IMR-90 (cell line): ENCODE data around the gene AP4S1. TPM values are rescaled to one million over a fixed set of nuclear protein-coding genes. Genes with fewer than 3 reads are reported as not detected.
A peak's percentile ranks its signal among the peaks of the same experiment; 100 is the strongest.

Experiments used
- ATAC-seq: fragments of 200-7000 bp; cut with Tn5 transposase; 2 replicates; pipeline ENCODE4 v1.9.1; 2020; ENCODE audit warnings: low read depth, mild to moderate bottlenecking, moderate library complexity
- BruUV-seq: library from RNA; stranded (reverse); fragments of 400-500 nt; replicated peaks from 2 replicates; lab custom pipeline; 2021; lab: Mats Ljungman, UMichigan
- CTCF ChIA-PET: fragments of 300-600 bp; formaldehyde crosslinking; extraction: SDS; loops from one replicate; lab custom pipeline; 2021; ENCODE audit warnings: antibody characterized with exemption; lab: Yijun Ruan, JAX
- POLR2A ChIA-PET: fragments of 300-600 bp; sonication (Branson Sonifier 250); formaldehyde crosslinking; loops from one replicate; lab custom pipeline; 2022; ENCODE audit warnings: antibody characterized with exemption; ENCODE audit not compliant: unreplicated experiment; lab: Charles Lee
- DNase-seq: peaks from one replicate; pipeline ENCODE4 v3.0.0; 2013
- H2AFZ ChIP-seq: replicated peaks from 2 replicates; pipeline ENCODE3; 2013; ENCODE audit warnings: low read length, mild to moderate bottlenecking; ENCODE audit not compliant: poor library complexity
- H2AK5ac ChIP-seq: 2 replicates; pipeline ENCODE4 v1.6.1; 2013; ENCODE audit warnings: low read depth, low read length, inconsistent platforms
- H2AK9ac ChIP-seq: replicated peaks from 2 replicates; pipeline ENCODE3; 2013; ENCODE audit warnings: mild to moderate bottlenecking, low read depth, low read length, moderate library complexity; ENCODE audit not compliant: poor library complexity
- H2BK120ac ChIP-seq: 2 replicates; pipeline ENCODE4 v1.6.1; 2013; ENCODE audit warnings: low read depth, low read length, inconsistent platforms
- H2BK15ac ChIP-seq: 3 replicates; pipeline ENCODE4 v1.6.1; 2013; ENCODE audit warnings: low read depth, low read length, inconsistent platforms
- H2BK20ac ChIP-seq: 2 replicates; pipeline ENCODE4 v1.6.1; 2013; ENCODE audit warnings: low read depth, mild to moderate bottlenecking, inconsistent platforms, low read length, moderate library complexity
- H2BK5ac ChIP-seq: 2 replicates; pipeline ENCODE4 v1.6.1; 2013; ENCODE audit warnings: mild to moderate bottlenecking, low read depth, low read length, inconsistent platforms; ENCODE audit not compliant: poor library complexity, severe bottlenecking
- H3K14ac ChIP-seq: replicated peaks from 2 replicates; pipeline ENCODE4 v1.6.1; 2013; ENCODE audit warnings: low read depth, low read length, inconsistent platforms
- H3K18ac ChIP-seq: 2 replicates; pipeline ENCODE4 v1.6.1; 2013; ENCODE audit warnings: low read depth, low read length, control low read depth
- H3K23ac ChIP-seq: 2 replicates; pipeline ENCODE4 v1.6.1; 2013; ENCODE audit warnings: low read depth, low read length, inconsistent platforms
- H3K27ac ChIP-seq: 2 replicates; pipeline ENCODE4 v1.5.1; 2013; ENCODE audit warnings: mild to moderate bottlenecking, control low read depth, low read length; ENCODE audit not compliant: insufficient read depth
- H3K27me3 ChIP-seq: 2 replicates; pipeline ENCODE4 v1.6.1; 2013; ENCODE audit warnings: low read length; ENCODE audit not compliant: control insufficient read depth, insufficient read depth
- H3K36me3 ChIP-seq: 2 replicates; pipeline ENCODE4 v1.6.1; 2013; ENCODE audit warnings: low read length, mixed read lengths; ENCODE audit not compliant: control insufficient read depth, insufficient read depth
- H3K4ac ChIP-seq: 2 replicates; pipeline ENCODE4 v1.6.1; 2013; ENCODE audit warnings: low read depth, low read length, inconsistent platforms
- H3K4me1 ChIP-seq: 2 replicates; pipeline ENCODE4 v1.6.1; 2013; ENCODE audit warnings: low read length, mixed read lengths; ENCODE audit not compliant: control insufficient read depth, insufficient read depth
- H3K4me2 ChIP-seq: 2 replicates; pipeline ENCODE4 v1.6.1; 2013; ENCODE audit warnings: low read depth, mild to moderate bottlenecking, control low read depth, low read length, moderate library complexity
- H3K4me3 ChIP-seq: 2 replicates; pipeline ENCODE4 v1.5.1; 2013; ENCODE audit warnings: low read depth, mild to moderate bottlenecking, control low read depth, low read length, moderate library complexity; ENCODE audit not compliant: insufficient read depth
- H3K56ac ChIP-seq: 2 replicates; pipeline ENCODE4 v1.6.1; 2013; ENCODE audit warnings: low read length, inconsistent platforms; ENCODE audit not compliant: insufficient read depth; ENCODE audit errors: extremely low read depth
- H3K79me1 ChIP-seq, 2 experiments: 2 replicates each; pipeline ENCODE4 v1.6.1; 2013; ENCODE audit warnings: low read length in 2 of 2, inconsistent platforms in 1 of 2, low read depth in 1 of 2
- H3K9ac ChIP-seq: 2 replicates; pipeline ENCODE4 v1.6.1; 2013; ENCODE audit warnings: low read depth, low read length, control low read depth
- H3K9me1 ChIP-seq: 2 replicates; pipeline ENCODE4 v1.6.1; 2013; ENCODE audit warnings: low read length, inconsistent platforms; ENCODE audit not compliant: insufficient read depth
- H3K9me3 ChIP-seq: 2 replicates; pipeline ENCODE4 v1.6.1; 2013; ENCODE audit warnings: low read length; ENCODE audit not compliant: control insufficient read depth, insufficient read depth
- H4K20me1 ChIP-seq: 2 replicates; pipeline ENCODE4 v1.6.1; 2013; ENCODE audit warnings: low read length, inconsistent platforms; ENCODE audit not compliant: insufficient read depth
- H4K5ac ChIP-seq: 2 replicates; pipeline ENCODE4 v1.6.1; 2013; ENCODE audit warnings: mild to moderate bottlenecking, low read depth, low read length, control low read depth
- H4K8ac ChIP-seq, 2 experiments: 2 replicates each; pipeline ENCODE4 v1.6.1; 2013; ENCODE audit warnings: low read depth in 2 of 2, low read length in 2 of 2, control low read depth in 1 of 2, inconsistent platforms in 1 of 2
- H4K91ac ChIP-seq: 2 replicates; pipeline ENCODE4 v1.6.1; 2013; ENCODE audit warnings: low read depth, low read length, inconsistent platforms; ENCODE audit not compliant: insufficient read depth
- BHLHE40 ChIP-seq: fragments of 150-350 bp; IDR thresholded peaks from 2 replicates; pipeline ENCODE4 v1.6.1; 2016; ENCODE audit warnings: mild to moderate bottlenecking, low read depth, low read length
- CEBPB ChIP-seq: IDR thresholded peaks from 2 replicates; pipeline ENCODE4 v1.6.1; 2012; ENCODE audit warnings: low read depth, low read length, improper control_type of control experiment
- FOS ChIP-seq: fragments of 150-350 bp; IDR thresholded peaks from 2 replicates; pipeline ENCODE4 v1.6.1; 2016; ENCODE audit warnings: low read depth, low read length
- MAZ ChIP-seq: IDR thresholded peaks from 2 replicates; pipeline ENCODE4 v1.6.1; 2012; ENCODE audit warnings: low read depth, mild to moderate bottlenecking, low read length, improper control_type of control experiment, moderate library complexity, borderline replicate concordance
- WGBS, 2 experiments: methylation state at CpG; one replicate each; pipeline versions ENCODE4 v1.1.5 to v1.1.7; 2013; ENCODE audit warnings: missing lambda C conversion rate in 2 of 2; ENCODE audit not compliant: insufficient read length in 1 of 2; ENCODE audit errors: extremely low coverage in 2 of 2; 5-methylcytosine and 5-hydroxymethylcytosine counted together
- dilution Hi-C: fragments of 300-500 bp; cut with HindIII; formaldehyde crosslinking; loops from one replicate; pipeline ENCODE4 v1.14.3; 2018; ENCODE audit warnings: low sequenced_read_pairs; ENCODE audit not compliant: unreplicated experiment
- in situ Hi-C: fragments of 300-500 bp; cut with MboI; formaldehyde crosslinking; loops from 3 replicates; pipeline ENCODE4 v1.14.3; 2019; ENCODE audit warnings: low sequenced_read_pairs, inconsistent platforms, mixed read lengths
- intact Hi-C: fragments of 100-400 bp; cut with micrococcal nuclease; formaldehyde crosslinking; loops from 2 replicates; pipeline ENCODE4 v1.10.0; 2022
- polyA plus RNA-seq, 3 experiments: library from polyadenylated mRNA; depleted of rRNA; stranded (reverse); fragments of >200 nt; gene quantifications; 2 replicates each; pipeline ENCODE4 v1.2.3, GENCODE V29; 2012; ENCODE audit warnings: low replicate concordance in 1 of 3
- total RNA-seq: library from RNA; depleted of rRNA; stranded (reverse); fragments of >200 nt; gene quantifications from 2 replicates; pipeline ENCODE4 v1.2.3, GENCODE V29; 2012

The AP4S1 gene
- total and polyA plus RNA-seq, 2 of the 4 experiments (the other 2 are of a cell fraction): 2.7 to 4.5 TPM

- no TSS peak for BruUV-seq
- H3K56ac ChIP-seq: no peak overlapping the region
- H3K4me1 ChIP-seq: peaks cover 7% of the 10 kb centered on the region
- intact Hi-C loops (no loop called here), in situ Hi-C loops (no loop called here), dilution Hi-C loops (no loop called here)
- H3K27ac ChIP-seq: no peak overlapping the region
- H4K20me1 ChIP-seq: peaks cover 74% of the 10 kb centered on the region
- H2AFZ ChIP-seq: no peak overlapping the region
- H3K36me3 ChIP-seq: peaks cover 16% of the 10 kb centered on the region
- H3K4me2 ChIP-seq: no peak overlapping the region
- POLR2A ChIA-PET: no interaction called here
- no peak overlapping the region for H3K18ac ChIP-seq
- H3K14ac ChIP-seq: no peak overlapping the region
- no peak for TF ChIP-seq MAZ
- no peak for TF ChIP-seq CEBPB
- TF ChIP-seq FOS: no peak
- TF ChIP-seq BHLHE40: no peak
- H3K23ac ChIP-seq: peak overlapping the region; percentile 11; the same call in 1 of the 2 replicates
- no CpG with 5 or more reads among the region's 3 CpGs for WGBS, 2 experiments
- H2BK5ac ChIP-seq: no peak overlapping the region
- no peak overlapping the region for H3K9ac ChIP-seq
- H3K9me3 ChIP-seq: peaks cover 6% of the 10 kb centered on the region
- no peak overlapping the region for H4K5ac ChIP-seq
- peaks cover 30 to 77% of the 10 kb centered on the region in 2 experiments for H3K79me1 ChIP-seq
- H2BK15ac ChIP-seq: no peak overlapping the region
- H3K4ac ChIP-seq: no peak overlapping the region
- H2BK20ac ChIP-seq: no peak overlapping the region
- CTCF ChIA-PET: no interaction called here
- H3K4me3 ChIP-seq: no peak overlapping the region
- no peak overlapping the region for H4K8ac ChIP-seq
- no peak overlapping the region for H4K91ac ChIP-seq
- peaks cover 7% of the 10 kb centered on the region for H3K9me1 ChIP-seq
- no peak overlapping the region for H2AK9ac ChIP-seq
- ATAC-seq: no peak
- no peaks in the 10 kb centered on the region for H3K27me3 ChIP-seq
- DNase-seq: no peak
- no peak overlapping the region for H2AK5ac ChIP-seq
- H2BK120ac ChIP-seq: no peak overlapping the region
These were observed 24.7 kb upstream of the AP4S1 start for GRCh38 chr14:31000629-31001338.
